ENCODE data around the gene MRPS12. TPM values are rescaled to one million over a fixed set of nuclear protein-coding genes. Genes with fewer than 3 reads are reported as not detected.
"Not testable (repeated sequence)": the region's sequence is repeated elsewhere in the genome, so short reads cannot be mapped to it uniquely, and the experiment has no call there.

Gene MRPS12
- total and polyA plus RNA-seq, 4 donors, result 14.3 to 33.3 (median 20.4) TPM

GRCh38 chr19:38952395-38953165, 21.8 kb downstream of the MRPS12 start:
- intact Hi-C loops (cut with DNase I), result no loop called here
- DNase-seq (no peak), ATAC-seq (ENCODE audit: low FRiP score) (no peak)
- H3K27ac ChIP-seq (ENCODE audit: low read depth in 1 of 2, low read length in 2 of 2), result no peak overlapping the region
- H3K4me3 ChIP-seq (ENCODE audit: low read length in 2 of 2), result no peak overlapping the region
- no peaks in the 10 kb centered on the region for H3K9me3 ChIP-seq (ENCODE audit: control insufficient read depth, low read length)
- no peaks in the 10 kb centered on the region for H3K27me3 ChIP-seq (ENCODE audit: control insufficient read depth in 1 of 2, insufficient read depth in 2 of 2, low read length in 1 of 2)
- 84% methylated on average over 13 of the region's 13 CpGs for WGBS, 2 donors
- H3K4me1 ChIP-seq (ENCODE audit: control insufficient read depth in 1 of 2, insufficient read depth in 2 of 2, low read length in 2 of 2), result no peaks in the 10 kb centered on the region
- no peaks in the 10 kb centered on the region for H3K36me3 ChIP-seq (ENCODE audit: control insufficient read depth in 1 of 2, insufficient read depth in 2 of 2, low read length in 1 of 2)

- Histone ChIP-seq H3K27me3 (ENCODE audit: control insufficient read depth in 1 of 2, insufficient read depth in 2 of 2, low read length in 1 of 2) (no peaks in the 10 kb centered on the region), H3K4me1 (ENCODE audit: control insufficient read depth in 1 of 2, insufficient read depth in 2 of 2, low read length in 2 of 2) (no peaks in the 10 kb centered on the region), H3K27ac (ENCODE audit: low read depth in 1 of 2, low read length in 2 of 2) (no peak overlapping the region), H3K36me3 (ENCODE audit: control insufficient read depth in 1 of 2, insufficient read depth in 2 of 2, low read length in 1 of 2) (no peaks in the 10 kb centered on the region), H3K9me3 (ENCODE audit: control insufficient read depth, low read length) (no peaks in the 10 kb centered on the region), H3K4me3 (ENCODE audit: low read length in 2 of 2) (no peak overlapping the region)
- no peak for ATAC-seq (ENCODE audit: low FRiP score)
- 81 to 83% methylated on average over 4 of the region's 4 CpGs for WGBS, 2 donors
- intact Hi-C loops (cut with DNase I), result no loop called here
- no peak for DNase-seq
Observed at GRCh38 chr19:38953677-38954076, 22.9 kb downstream of the MRPS12 start.

GRCh38 chr19:38956264-38956663, 25.5 kb downstream of the MRPS12 start:
- 95% methylated on average over 2 of the region's 2 CpGs for WGBS, 2 donors
- H3K4me1 ChIP-seq (ENCODE audit: control insufficient read depth in 1 of 2, insufficient read depth in 2 of 2, low read length in 2 of 2), result no peaks in the 10 kb centered on the region
- H3K27ac ChIP-seq (ENCODE audit: low read depth in 1 of 2, low read length in 2 of 2), result no peak overlapping the region
- no peaks in the 10 kb centered on the region for H3K36me3 ChIP-seq (ENCODE audit: control insufficient read depth in 1 of 2, insufficient read depth in 2 of 2, low read length in 1 of 2)
- intact Hi-C loops (cut with DNase I), result no loop called here
- H3K4me3 ChIP-seq (ENCODE audit: low read length in 2 of 2), result no peak overlapping the region
- H3K9me3 ChIP-seq (ENCODE audit: control insufficient read depth, low read length), result no peaks in the 10 kb centered on the region
- no peak for ATAC-seq (ENCODE audit: low FRiP score)
- DNase-seq, result no peak
- H3K27me3 ChIP-seq (ENCODE audit: control insufficient read depth in 1 of 2, insufficient read depth in 2 of 2, low read length in 1 of 2), result no peaks in the 10 kb centered on the region

GRCh38 chr19:38958301-38958700, 27.6 kb downstream of the MRPS12 start:
- Histone ChIP-seq H3K4me3 (ENCODE audit: low read length in 2 of 2) (no peak overlapping the region), H3K36me3 (ENCODE audit: control insufficient read depth in 1 of 2, insufficient read depth in 2 of 2, low read length in 1 of 2) (no peaks in the 10 kb centered on the region), H3K27me3 (ENCODE audit: control insufficient read depth in 1 of 2, insufficient read depth in 2 of 2, low read length in 1 of 2) (no peaks in the 10 kb centered on the region), H3K27ac (ENCODE audit: low read depth in 1 of 2, low read length in 2 of 2) (no peak overlapping the region), H3K4me1 (ENCODE audit: control insufficient read depth in 1 of 2, insufficient read depth in 2 of 2, low read length in 2 of 2) (no peaks in the 10 kb centered on the region), H3K9me3 (ENCODE audit: control insufficient read depth, low read length) (no peaks in the 10 kb centered on the region)
- intact Hi-C loops (cut with DNase I), result no loop called here
- ATAC-seq (ENCODE audit: low FRiP score) (no peak), DNase-seq (no peak)
- WGBS, 2 donors, result 84 to 92% methylated on average over 2 of the region's 2 CpGs

- DNase-seq (no peak), ATAC-seq (ENCODE audit: low FRiP score) (no peak)
- H3K4me3 ChIP-seq (ENCODE audit: low read length in 2 of 2), result no peak overlapping the region
- no peak overlapping the region for H3K27ac ChIP-seq (ENCODE audit: low read depth in 1 of 2, low read length in 2 of 2)
- no peaks in the 10 kb centered on the region for H3K36me3 ChIP-seq (ENCODE audit: control insufficient read depth in 1 of 2, insufficient read depth in 2 of 2, low read length in 1 of 2)
- H3K9me3 ChIP-seq (ENCODE audit: control insufficient read depth, low read length), result no peaks in the 10 kb centered on the region
- 82 to 85% methylated on average over 5 of the region's 5 CpGs for WGBS, 2 donors
- intact Hi-C loops (cut with DNase I), result loop anchor here (5.0 kb wide), 2 partner anchors 73 to 373 kb away; partner anchors contain the start of gene FBXO27 (in 1 of the 2)
- H3K4me1 ChIP-seq (ENCODE audit: control insufficient read depth in 1 of 2, insufficient read depth in 2 of 2, low read length in 2 of 2), result no peaks in the 10 kb centered on the region
- H3K27me3 ChIP-seq (ENCODE audit: control insufficient read depth in 1 of 2, insufficient read depth in 2 of 2, low read length in 1 of 2), result no peaks in the 10 kb centered on the region
Observed at GRCh38 chr19:38959618-38960017, 28.9 kb downstream of the MRPS12 start.

- Histone ChIP-seq H3K27ac (ENCODE audit: low read depth in 1 of 2, low read length in 2 of 2) (no peak overlapping the region), H3K4me3 (ENCODE audit: low read length in 2 of 2) (no peak overlapping the region), H3K27me3 (ENCODE audit: control insufficient read depth in 1 of 2, insufficient read depth in 2 of 2, low read length in 1 of 2) (no peaks in the 10 kb centered on the region), H3K9me3 (ENCODE audit: control insufficient read depth, low read length) (no peaks in the 10 kb centered on the region), H3K36me3 (ENCODE audit: control insufficient read depth in 1 of 2, insufficient read depth in 2 of 2, low read length in 1 of 2) (no peaks in the 10 kb centered on the region), H3K4me1 (ENCODE audit: control insufficient read depth in 1 of 2, insufficient read depth in 2 of 2, low read length in 2 of 2) (no peaks in the 10 kb centered on the region)
- DNase-seq (no peak), ATAC-seq (ENCODE audit: low FRiP score) (no peak)
- 96 to 97% methylated on average over 2 of the region's 2 CpGs for WGBS, 2 donors
- intact Hi-C loops (cut with DNase I), result loop anchor here (5.0 kb wide), 2 partner anchors 68 to 368 kb away; partner anchors contain the start of gene FBXO27 (in 1 of the 2)
Observed at GRCh38 chr19:38964738-38965137, 34.0 kb downstream of the MRPS12 start.

GRCh38 chr19:38966149-38966548, 35.4 kb downstream of the MRPS12 start:
- H3K27me3 ChIP-seq (ENCODE audit: control insufficient read depth in 1 of 2, insufficient read depth in 2 of 2, low read length in 1 of 2); intact Hi-C loops (cut with DNase I); H3K9me3 ChIP-seq (ENCODE audit: control insufficient read depth, low read length); H3K4me3 ChIP-seq (ENCODE audit: low read length in 2 of 2); DNase-seq; H3K27ac ChIP-seq (ENCODE audit: low read depth in 1 of 2, low read length in 2 of 2); H3K36me3 ChIP-seq (ENCODE audit: control insufficient read depth in 1 of 2, insufficient read depth in 2 of 2, low read length in 1 of 2); ATAC-seq (ENCODE audit: low FRiP score); H3K4me1 ChIP-seq (ENCODE audit: control insufficient read depth in 1 of 2, insufficient read depth in 2 of 2, low read length in 2 of 2): not testable (repeated sequence)
- WGBS, 2 donors, result 94 to 95% methylated on average over 5 of the region's 5 CpGs

GRCh38 chr19:38970664-38971532, 40.2 kb downstream of the MRPS12 start:
- Histone ChIP-seq H3K9me3 (ENCODE audit: control insufficient read depth, low read length) (no peaks in the 10 kb centered on the region), H3K4me1 (ENCODE audit: control insufficient read depth in 1 of 2, insufficient read depth in 2 of 2, low read length in 2 of 2) (no peaks in the 10 kb centered on the region), H3K36me3 (ENCODE audit: control insufficient read depth in 1 of 2, insufficient read depth in 2 of 2, low read length in 1 of 2) (no peaks in the 10 kb centered on the region), H3K27me3 (ENCODE audit: control insufficient read depth in 1 of 2, insufficient read depth in 2 of 2, low read length in 1 of 2) (no peaks in the 10 kb centered on the region), H3K27ac (ENCODE audit: low read depth in 1 of 2, low read length in 2 of 2) (no peak overlapping the region), H3K4me3 (ENCODE audit: low read length in 2 of 2) (no peak overlapping the region)
- intact Hi-C loops (cut with DNase I), result no loop called here
- 81% methylated on average over 12 of the region's 12 CpGs for WGBS, 2 donors
- no peak for DNase-seq
- no peak for ATAC-seq (ENCODE audit: low FRiP score)

Measured in aorta (tissue), 5 donors.